Glutamatergic neuron (in vitro differentiated cells): ENCODE data around the gene SLC44A4. TPM values are rescaled to one million over a fixed set of nuclear protein-coding genes. Genes with fewer than 3 reads are reported as not detected.
A peak's percentile ranks its signal among the peaks of the same experiment; 100 is the strongest.
"Not testable (repeated sequence)": the region's sequence is repeated elsewhere in the genome, so short reads cannot be mapped to it uniquely, and the experiment has no call there.

ENCODE experiments used
- DNase-seq: peaks from one replicate; pipeline ENCODE4 v3.0.0; 2022
- H3K27ac Mint-ChIP-seq: one replicate; pipeline ENCODE4 v1.8.0; 2020; ENCODE audit warnings: mild to moderate bottlenecking, mixed read lengths, inconsistent platforms; ENCODE audit not compliant: unreplicated experiment
- H3K27me3 Mint-ChIP-seq: one replicate; pipeline ENCODE4 v1.8.0; 2020; ENCODE audit warnings: mild to moderate bottlenecking, moderate library complexity, mixed read lengths, inconsistent platforms; ENCODE audit not compliant: unreplicated experiment
- H3K36me3 Mint-ChIP-seq: one replicate; pipeline ENCODE4 v1.8.0; 2020; ENCODE audit warnings: mild to moderate bottlenecking, mixed read lengths, inconsistent platforms; ENCODE audit not compliant: unreplicated experiment
- H3K4me1 Mint-ChIP-seq: one replicate; pipeline ENCODE4 v1.8.0; 2020; ENCODE audit warnings: mild to moderate bottlenecking, low read depth, mixed read lengths, inconsistent platforms; ENCODE audit not compliant: unreplicated experiment
- H3K4me3 Mint-ChIP-seq: one replicate; pipeline ENCODE4 v1.8.0; 2020; ENCODE audit warnings: mild to moderate bottlenecking, mixed read lengths, inconsistent platforms; ENCODE audit not compliant: unreplicated experiment
- H3K9me3 Mint-ChIP-seq: one replicate; pipeline ENCODE4 v1.8.0; 2020; ENCODE audit warnings: mild to moderate bottlenecking, moderate library complexity, mixed read lengths, inconsistent platforms; ENCODE audit not compliant: unreplicated experiment
- total RNA-seq: library from RNA; stranded (reverse); fragmentation: NEBNext Ultra II Directional; extraction: Animal tissue kit (Norgen Biotek cat#: 25700); gene quantifications from one replicate; pipeline ENCODE4 v1.2.1, GENCODE V29; 2021; ENCODE audit not compliant: unreplicated experiment
- TF ChIP-seq, protein P1 (sequence below): fragments of 200-600 bp; sonication (generic); IDR thresholded peaks from one replicate; pipeline ENCODE4 v1.5.0; 2021; ENCODE audit not compliant: partially characterized antibody, unreplicated experiment

The SLC44A4 gene
- total RNA-seq, 1 donor from 2014 or later: not detected

- TF ChIP-seq, protein P1, sequence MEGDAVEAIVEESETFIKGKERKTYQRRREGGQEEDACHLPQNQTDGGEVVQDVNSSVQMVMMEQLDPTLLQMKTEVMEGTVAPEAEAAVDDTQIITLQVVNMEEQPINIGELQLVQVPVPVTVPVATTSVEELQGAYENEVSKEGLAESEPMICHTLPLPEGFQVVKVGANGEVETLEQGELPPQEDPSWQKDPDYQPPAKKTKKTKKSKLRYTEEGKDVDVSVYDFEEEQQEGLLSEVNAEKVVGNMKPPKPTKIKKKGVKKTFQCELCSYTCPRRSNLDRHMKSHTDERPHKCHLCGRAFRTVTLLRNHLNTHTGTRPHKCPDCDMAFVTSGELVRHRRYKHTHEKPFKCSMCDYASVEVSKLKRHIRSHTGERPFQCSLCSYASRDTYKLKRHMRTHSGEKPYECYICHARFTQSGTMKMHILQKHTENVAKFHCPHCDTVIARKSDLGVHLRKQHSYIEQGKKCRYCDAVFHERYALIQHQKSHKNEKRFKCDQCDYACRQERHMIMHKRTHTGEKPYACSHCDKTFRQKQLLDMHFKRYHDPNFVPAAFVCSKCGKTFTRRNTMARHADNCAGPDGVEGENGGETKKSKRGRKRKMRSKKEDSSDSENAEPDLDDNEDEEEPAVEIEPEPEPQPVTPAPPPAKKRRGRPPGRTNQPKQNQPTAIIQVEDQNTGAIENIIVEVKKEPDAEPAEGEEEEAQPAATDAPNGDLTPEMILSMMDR: no peak
- H3K36me3 Mint-ChIP-seq: no peaks in the 10 kb centered on the region
- H3K4me3 Mint-ChIP-seq: peak overlapping the region; percentile 92
- peak overlapping the region; percentile 96 for H3K27ac Mint-ChIP-seq
- H3K4me1 Mint-ChIP-seq: peaks cover 4% of the 10 kb centered on the region
- H3K9me3 Mint-ChIP-seq: peaks cover 13% of the 10 kb centered on the region
- H3K27me3 Mint-ChIP-seq: peaks cover 12% of the 10 kb centered on the region
- peak; percentile 36 for DNase-seq
These were observed 52.0 kb downstream of the SLC44A4 start for GRCh38 chr6:31826793-31827285.

- TF ChIP-seq, protein P1: no peak
- no peak for DNase-seq
- H3K27me3 Mint-ChIP-seq: peaks cover 15% of the 10 kb centered on the region
- H3K4me3 Mint-ChIP-seq: peak overlapping the region; percentile 92
- H3K4me1 Mint-ChIP-seq: peaks cover 4% of the 10 kb centered on the region
- peaks cover 16% of the 10 kb centered on the region for H3K9me3 Mint-ChIP-seq
- H3K27ac Mint-ChIP-seq: no peak overlapping the region
- H3K36me3 Mint-ChIP-seq: no peaks in the 10 kb centered on the region
These were observed 53.2 kb downstream of the SLC44A4 start for GRCh38 chr6:31825553-31825952.

DNA sequence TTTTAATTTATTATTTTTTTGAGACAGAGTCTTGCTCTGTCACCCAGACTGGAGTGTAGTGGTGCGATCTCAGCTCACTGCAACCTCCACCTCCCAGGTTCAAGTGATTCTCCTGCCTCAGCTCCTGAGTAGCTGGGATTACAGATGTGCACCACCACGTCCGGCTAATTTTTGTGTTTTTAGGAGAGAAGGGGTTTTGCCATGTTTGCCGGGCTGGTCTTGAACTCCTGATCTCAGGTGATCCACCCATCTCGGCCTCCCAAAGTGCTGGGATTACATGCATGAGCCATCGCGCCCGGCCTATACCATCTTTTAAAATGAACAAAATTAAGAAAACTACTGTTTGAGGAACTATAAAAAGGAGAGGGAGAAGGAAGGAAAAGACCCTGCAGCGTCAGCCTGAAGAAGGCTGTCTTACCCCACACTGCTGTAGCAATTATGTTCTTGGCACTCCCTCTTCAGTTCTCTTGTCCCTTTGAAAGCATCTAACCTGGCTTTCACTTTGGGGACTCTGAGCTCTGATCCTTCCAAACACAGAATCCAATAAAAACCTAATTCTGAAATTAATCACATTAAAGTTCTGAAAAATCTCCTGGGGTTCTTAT lies 55.1 kb downstream of the SLC44A4 start:
- peaks cover 13% of the 10 kb centered on the region for H3K27me3 Mint-ChIP-seq
- H3K9me3 Mint-ChIP-seq: peaks cover 11% of the 10 kb centered on the region
- not testable (repeated sequence) for H3K4me1 Mint-ChIP-seq, H3K36me3 Mint-ChIP-seq, H3K27ac Mint-ChIP-seq, DNase-seq, H3K4me3 Mint-ChIP-seq

DNA sequence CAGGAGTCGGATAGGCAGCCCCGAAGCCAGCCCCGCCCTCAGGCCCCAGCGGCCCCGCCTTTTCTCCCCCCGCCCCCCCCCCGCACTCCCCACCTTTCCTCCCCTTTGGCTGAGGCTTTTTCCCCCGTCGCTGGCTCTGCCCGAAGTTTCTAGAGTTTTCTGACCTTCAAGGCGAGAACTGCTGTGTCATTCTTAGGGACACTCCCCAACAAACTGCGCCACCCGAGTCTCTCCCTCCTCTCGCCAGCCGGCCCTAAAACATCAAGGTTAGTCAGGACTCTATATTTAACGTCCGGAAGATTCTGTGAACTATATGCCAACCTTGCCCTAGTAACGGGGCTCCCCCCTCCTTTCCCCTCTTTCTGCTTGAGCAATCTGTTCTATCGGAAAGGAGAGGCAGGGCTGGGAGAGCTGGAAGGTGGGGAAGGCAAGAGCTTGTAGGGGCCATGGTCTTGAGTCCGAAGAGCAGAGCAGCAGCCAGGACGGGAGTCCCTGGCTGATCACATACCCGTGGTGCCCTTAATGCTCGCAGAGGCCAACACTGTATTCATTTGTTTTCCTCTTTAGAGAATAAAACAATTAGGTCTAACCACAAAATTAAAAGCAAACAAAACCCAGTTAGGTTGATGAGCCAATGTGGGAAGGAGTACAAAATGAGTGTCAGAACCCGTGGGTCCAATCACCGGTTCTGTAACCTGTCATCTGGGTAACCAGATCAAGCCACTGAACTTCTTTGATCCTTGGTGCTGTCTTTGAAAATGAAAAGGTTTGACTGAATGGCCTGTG lies 56.6 kb downstream of the SLC44A4 start:
- Mint-ChIP-seq H3K27ac (peak overlapping the region; percentile 84), H3K36me3 (peaks cover 4% of the 10 kb centered on the region), H3K27me3 (peaks cover 9% of the 10 kb centered on the region), H3K4me1 (peaks cover 5% of the 10 kb centered on the region), H3K9me3 (peaks cover 16% of the 10 kb centered on the region), H3K4me3 (peak overlapping the region; percentile 95)
- TF ChIP-seq, protein P1: no peak
- DNase-seq: peak; percentile 31

DNA sequence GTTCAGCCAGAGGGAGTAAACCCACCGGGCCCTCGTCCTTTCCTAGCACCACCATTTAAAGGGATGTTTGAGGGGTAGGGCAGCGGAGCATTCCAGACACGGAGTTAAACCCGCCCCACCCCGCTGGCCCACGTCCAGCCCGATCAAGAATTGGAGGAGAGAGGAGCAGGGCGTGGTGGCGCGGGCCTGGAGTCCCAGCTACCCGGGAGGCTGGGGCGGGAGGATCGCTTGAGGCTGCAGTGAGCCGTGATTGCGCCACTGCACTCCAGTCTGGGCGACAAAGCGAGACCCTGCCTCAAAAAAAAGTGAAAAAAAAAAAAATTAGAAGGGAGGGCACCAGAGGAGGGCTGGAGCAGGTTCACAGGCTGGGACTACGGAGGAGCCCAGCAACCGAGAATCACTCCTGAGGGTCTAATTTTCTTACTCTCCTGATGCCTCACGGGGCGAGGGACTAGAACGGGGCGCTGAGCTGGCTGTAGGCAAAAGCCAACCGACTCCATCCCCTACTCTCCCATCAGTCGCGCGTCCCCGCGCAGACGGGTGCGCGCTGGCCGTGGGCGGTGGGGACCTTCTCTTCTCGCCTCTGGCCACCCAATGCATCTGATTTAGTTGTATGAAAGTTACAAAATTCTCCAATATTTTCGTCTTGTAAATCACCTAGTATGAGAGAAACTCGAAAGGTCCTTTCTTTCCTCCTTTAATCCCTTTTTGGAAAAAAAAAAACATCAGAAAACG lies 57.3 kb downstream of the SLC44A4 start:
- DNase-seq: peak; percentile 68
- Mint-ChIP-seq H3K4me1 (peaks cover 3% of the 10 kb centered on the region), H3K27ac (peak overlapping the region; percentile 89)

GRCh38 chr6:31820399-31820798 lies 58.4 kb downstream of the SLC44A4 start:
- not testable (repeated sequence) for H3K27me3 Mint-ChIP-seq, H3K27ac Mint-ChIP-seq, H3K4me3 Mint-ChIP-seq, DNase-seq, H3K4me1 Mint-ChIP-seq, H3K36me3 Mint-ChIP-seq
- H3K9me3 Mint-ChIP-seq: peaks cover 12% of the 10 kb centered on the region

More for the DNA sequence above, 57.3 kb downstream of the SLC44A4 start:
- peaks cover 6% of the 10 kb centered on the region for H3K27me3 Mint-ChIP-seq
- TF ChIP-seq, protein P1: no peak
- peaks cover 13% of the 10 kb centered on the region for H3K9me3 Mint-ChIP-seq
- H3K36me3 Mint-ChIP-seq: peaks cover 4% of the 10 kb centered on the region
- peak overlapping the region; percentile 95 for H3K4me3 Mint-ChIP-seq
